GM19324 (cell line): ENCODE measurements around the gene UNC45B.
A peak's percentile ranks its signal among the peaks of the same experiment; 100 is the strongest.
"Not testable (repeated sequence)": the region's sequence is repeated elsewhere in the genome, so short reads cannot be mapped to it uniquely, and the experiment has no call there.

Experiments
- ATAC-seq: cut with Tn5 transposase; IDR thresholded peaks from one replicate; pipeline ENCODE4 v1.9.1; 2021; ENCODE audit warnings: mild to moderate bottlenecking, moderate library complexity; ENCODE audit not compliant: unreplicated experiment, low FRiP score

Gene UNC45B, protein sequence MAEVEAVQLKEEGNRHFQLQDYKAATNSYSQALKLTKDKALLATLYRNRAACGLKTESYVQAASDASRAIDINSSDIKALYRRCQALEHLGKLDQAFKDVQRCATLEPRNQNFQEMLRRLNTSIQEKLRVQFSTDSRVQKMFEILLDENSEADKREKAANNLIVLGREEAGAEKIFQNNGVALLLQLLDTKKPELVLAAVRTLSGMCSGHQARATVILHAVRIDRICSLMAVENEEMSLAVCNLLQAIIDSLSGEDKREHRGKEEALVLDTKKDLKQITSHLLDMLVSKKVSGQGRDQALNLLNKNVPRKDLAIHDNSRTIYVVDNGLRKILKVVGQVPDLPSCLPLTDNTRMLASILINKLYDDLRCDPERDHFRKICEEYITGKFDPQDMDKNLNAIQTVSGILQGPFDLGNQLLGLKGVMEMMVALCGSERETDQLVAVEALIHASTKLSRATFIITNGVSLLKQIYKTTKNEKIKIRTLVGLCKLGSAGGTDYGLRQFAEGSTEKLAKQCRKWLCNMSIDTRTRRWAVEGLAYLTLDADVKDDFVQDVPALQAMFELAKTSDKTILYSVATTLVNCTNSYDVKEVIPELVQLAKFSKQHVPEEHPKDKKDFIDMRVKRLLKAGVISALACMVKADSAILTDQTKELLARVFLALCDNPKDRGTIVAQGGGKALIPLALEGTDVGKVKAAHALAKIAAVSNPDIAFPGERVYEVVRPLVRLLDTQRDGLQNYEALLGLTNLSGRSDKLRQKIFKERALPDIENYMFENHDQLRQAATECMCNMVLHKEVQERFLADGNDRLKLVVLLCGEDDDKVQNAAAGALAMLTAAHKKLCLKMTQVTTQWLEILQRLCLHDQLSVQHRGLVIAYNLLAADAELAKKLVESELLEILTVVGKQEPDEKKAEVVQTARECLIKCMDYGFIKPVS

DNA sequence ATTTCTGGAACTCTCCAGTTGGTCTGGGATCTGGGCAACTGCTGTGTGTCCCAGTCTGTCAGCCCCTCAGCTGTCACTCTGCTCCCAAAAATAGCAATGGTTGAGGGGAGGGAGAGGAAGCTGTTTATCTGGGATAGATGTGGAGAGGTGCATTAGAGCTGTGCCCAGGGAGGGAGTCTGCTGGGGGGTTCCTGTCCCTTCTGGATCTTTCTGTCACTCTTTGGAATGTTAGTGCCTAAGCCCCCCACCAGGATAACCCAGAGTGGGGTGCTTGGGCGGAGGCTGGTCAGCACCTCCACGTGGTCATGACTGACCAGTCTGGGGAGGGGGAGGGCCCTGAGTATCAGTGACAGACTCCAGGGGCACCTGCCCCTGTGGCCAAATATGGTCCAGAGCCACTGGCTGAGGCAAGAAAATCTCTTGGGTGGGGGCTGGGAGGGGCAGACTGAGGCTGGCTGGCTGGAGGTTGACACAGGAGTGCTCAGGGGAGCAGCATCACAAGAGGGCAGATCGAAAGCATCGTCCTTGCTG, at the start of gene UNC45B:
TSS of gene UNC45B (plus strand) at position 443 of the 531 bp plus-strand sequence. CDS start 447 bp downstream, outside the sequence.
- no peak for ATAC-seq

DNA sequence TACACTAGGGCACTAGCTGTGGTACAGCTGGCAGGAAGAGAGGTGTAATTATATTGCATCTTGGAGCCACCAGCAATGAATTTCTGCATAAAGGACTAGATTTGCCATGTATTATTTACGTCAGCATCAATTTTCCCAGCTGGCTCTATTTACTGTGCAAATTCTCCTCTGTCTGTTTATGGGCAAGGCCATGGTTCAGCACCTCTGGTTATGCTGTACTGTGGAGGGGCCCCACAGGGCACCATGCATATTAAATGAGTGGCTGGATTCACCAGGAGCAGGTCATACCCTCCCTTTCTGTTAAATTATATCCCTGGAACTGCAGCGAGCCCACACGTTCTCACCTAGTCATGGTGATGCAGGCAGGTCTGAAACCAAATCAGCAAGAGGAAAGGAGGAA, 47.7 kb upstream of the UNC45B start:
- ATAC-seq = no peak

DNA sequence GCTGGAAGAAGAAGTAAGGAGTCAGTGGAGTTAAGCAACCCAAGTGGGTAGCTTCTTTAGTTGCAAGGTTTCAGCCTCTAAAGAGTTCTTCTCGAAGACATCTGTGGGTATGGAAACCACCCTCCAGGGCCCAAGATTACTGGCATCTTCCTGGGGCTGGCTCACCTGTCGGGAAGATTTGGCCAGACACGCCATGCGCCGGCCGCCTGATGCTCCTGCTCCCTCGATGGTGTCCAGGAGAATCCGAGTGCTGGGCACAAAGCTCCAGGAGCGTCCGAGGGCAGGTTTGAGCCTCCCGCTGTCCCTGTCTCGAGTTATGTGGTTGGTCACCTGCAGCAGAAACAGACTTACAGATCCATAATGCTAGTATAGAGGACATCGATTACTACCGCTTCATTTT, 46.6 kb upstream of the UNC45B start:
- ATAC-seq = no peak

DNA sequence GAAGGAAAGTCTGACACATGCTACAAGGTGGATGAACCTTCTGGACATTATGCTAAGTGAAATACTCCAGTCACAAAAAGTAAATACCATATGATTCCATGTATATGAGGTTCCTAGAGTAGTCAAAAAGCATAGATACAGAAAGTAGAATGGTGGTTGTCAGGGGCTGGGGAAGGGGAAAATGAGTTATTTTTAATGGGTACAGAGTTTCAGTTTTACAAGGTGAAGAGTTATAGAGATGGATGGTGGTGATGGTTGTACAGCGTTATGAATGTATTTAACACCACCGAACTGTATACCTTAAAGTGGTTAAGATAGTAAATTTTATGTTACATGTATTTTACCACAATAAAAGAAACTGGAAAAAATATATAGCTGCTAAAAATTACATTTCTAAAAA, 45.9 kb upstream of the UNC45B start:
- ATAC-seq = no peak

DNA sequence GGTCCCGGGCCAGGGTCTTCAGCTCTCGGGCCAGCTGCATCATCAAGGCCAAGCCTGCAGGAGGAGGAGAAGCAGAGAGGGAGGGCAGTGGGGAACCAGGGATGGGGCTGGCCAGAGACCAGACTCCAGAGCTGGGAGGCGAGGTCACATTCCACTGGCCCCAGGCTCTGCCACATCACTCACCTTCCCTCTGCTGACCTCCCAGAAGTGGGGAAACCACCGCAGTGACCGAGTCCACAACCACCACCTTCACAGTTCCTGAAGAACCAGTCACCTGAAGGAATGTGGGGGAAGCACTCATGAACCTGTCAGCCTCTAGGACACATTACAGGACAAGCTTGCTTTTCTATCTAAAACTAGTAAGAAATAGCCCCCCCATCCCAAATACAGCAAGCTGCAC, 44.3 kb upstream of the UNC45B start:
- ATAC-seq = no peak

DNA sequence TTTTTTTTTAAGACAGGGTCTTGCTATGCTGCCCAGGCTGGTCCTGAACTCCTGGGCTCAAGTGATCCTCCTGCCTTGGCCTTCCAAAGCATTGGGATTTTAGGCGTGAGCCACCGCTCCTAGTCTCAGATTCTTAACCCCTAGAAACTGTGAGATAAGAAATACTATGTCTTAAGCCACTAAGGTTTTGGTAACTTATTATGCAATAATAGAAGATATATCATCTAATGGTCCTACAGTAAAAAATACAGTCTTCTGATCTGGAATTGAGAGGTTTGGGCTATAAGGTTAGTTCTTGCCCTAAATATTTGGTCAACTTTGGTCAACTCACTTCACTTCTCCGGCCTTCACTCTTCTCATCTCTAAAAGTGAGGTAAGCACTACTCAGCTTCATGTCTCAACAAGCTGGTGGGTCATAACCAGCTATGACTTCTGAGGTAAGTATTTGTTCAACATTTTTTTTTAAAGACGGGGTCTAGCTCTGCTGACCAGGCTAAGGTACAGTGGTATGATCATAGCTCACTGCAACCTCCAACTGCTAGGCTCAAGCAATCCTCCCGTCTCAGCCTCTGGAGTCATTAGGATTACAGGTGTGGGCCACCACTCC, 42.7 kb upstream of the UNC45B start:
- no peak for ATAC-seq

DNA sequence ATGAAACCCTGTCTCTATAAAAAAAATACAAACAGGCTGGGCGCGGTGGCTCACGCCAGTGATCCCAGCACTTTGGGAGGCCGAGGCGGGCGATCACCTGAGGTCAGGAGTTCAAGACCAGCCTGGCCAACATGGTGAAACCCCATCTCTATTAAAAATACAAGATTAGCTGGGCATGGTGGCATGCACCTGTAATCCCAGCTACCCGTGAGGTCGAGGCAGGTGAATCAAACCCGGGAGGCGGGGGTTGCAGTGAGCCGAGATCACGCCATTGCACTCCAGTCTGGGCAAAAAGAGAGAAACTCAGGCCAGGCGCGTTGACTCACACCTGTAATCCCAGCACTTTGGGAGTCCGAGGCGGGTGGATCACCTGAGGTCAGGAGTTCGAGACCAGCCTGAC, 36.8 kb upstream of the UNC45B start:
- ATAC-seq = not testable (repeated sequence)

DNA sequence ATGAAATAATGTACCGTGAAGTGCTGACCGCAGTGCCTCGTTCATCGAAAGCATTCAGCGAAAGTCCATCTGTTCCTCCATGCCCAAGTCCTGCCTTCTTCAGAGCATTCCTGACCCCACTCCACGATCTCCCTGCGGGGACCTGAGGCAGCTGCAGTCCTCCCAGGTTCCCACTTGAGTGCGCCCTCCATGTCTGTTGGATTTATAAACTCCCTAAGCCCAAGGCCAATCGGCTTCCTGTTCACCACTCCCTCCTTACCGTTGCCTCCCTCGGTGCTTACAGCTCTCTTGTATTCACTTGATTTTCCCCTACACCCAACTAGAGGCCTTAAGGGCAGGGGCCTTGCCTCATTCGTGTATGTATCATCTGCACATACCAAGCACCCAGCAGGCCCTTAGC, 30.8 kb upstream of the UNC45B start:
- ATAC-seq = no peak

DNA sequence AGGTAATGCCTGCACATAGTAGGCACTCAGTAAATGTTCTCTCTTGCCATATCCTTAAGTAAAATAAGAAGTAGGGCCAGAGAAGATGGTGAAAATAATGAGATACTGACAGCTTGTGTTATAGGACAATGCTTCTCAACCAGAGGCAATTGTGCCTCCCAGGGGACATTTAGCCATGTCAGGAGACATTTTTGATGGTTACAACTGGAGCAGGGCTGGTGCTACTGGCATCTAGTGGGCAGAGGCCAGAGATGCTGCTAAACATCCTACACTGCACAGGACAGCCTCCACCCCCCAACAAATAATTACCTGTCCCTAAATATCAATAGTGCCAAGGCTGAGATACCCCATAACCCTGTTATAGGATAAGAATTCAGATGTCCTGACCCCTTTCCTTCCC, 29.6 kb upstream of the UNC45B start:
- ATAC-seq = no peak

DNA sequence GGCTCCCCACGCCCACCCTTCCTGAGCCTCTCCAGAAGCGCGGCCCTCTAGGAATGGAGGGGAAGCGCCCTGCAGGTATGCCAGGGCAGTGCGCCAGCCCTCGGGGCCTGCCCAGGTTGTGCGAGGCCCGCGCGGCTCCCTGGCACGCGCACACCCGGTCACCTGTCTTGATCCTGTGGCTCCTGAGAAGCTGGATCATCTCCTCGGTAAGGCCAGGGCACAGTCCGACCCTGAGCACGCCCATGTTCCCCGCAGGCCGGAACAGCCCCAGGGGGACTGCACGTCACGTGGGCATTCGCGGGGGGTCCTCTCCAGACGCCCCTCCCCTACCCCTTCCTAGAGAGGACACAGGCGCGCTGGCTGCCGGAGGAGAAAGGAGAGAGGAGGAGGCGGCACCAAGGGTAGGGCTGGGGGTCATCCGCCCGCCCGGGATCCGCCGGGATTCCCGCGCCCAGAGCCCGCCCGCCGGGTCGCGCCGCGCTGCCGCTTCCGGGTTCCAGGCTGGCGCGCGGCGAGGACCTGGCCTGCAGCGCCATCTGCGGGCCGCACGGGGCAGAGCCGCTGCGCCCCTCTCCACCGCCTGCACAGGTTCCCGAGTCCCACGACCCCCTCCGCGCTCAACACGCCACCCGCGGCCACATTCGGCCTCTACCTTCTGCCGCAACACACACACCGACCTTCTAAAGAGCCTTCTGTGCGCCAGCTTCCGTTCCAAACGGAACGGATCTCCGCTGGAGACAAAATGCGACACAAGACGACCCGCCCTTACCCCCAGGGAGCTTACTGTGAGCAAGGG, 28.0 kb upstream of the UNC45B start, which contains the start of gene RAD51D:
TSS of gene RAD51D (minus strand) at position 491 of the 796 bp plus-strand sequence. CDS start at position 244, 247 bp downstream.
- peak; percentile 86 for ATAC-seq

DNA sequence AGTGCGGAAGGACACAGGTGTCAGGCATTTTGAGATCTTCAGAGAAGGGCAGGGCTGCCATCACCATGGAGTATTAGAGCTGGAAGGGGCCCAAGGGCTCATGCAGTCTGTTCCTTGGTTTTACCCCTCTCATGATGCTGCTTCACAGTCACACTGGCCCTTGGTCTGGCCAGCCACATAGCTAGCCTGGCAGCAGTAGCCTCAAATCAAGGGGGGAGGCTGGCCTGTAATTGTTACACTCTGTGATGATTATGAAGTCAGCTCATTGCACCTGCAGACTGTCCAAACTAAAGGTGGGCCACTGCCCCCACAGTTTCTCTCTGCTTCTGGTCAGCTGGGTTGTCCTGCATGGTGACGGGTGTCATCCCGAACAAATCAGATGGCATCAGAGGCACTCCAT, 26.3 kb upstream of the UNC45B start, which contains the start of gene FNDC8:
TSS of gene FNDC8 (plus strand) at position 301 of the 400 bp plus-strand sequence. CDS start at position 380, 79 bp downstream.
- no peak for ATAC-seq

DNA sequence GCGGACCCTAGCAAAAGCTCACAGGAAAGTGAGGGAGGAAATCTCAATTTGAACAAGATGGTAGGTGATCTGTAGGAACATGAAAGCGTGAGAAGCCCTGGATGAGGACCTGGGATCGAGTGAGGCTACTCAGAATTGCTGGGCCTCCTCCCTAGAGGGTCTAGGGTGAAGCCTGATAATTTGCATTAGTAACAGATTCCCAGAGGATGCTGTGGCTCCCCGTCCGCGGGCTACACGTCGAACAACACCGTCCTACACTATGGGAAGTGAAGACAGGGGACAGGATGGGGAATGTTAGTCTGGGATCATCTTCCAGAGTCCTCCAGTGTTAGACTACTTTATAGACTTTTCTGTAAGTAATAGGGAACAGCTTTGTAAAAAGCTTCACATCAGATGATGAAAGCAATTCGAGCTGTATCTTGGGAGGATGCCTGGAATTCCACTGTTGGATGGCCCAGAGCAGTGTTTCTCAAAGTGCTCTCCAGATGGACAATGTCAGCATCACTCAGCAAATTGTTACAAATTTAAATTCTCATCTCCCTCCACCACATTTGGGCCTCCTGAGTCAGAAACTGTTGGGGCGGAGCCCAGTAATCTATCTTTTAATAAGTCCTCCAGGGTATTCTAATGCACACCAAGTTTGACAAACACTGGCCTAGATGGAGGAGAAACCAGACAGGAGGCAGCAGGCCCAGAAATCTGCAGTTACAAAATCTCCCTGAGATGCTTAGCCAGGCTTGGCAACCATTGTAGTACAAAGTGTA, 19.7 kb upstream of the UNC45B start:
- no peak for ATAC-seq

DNA sequence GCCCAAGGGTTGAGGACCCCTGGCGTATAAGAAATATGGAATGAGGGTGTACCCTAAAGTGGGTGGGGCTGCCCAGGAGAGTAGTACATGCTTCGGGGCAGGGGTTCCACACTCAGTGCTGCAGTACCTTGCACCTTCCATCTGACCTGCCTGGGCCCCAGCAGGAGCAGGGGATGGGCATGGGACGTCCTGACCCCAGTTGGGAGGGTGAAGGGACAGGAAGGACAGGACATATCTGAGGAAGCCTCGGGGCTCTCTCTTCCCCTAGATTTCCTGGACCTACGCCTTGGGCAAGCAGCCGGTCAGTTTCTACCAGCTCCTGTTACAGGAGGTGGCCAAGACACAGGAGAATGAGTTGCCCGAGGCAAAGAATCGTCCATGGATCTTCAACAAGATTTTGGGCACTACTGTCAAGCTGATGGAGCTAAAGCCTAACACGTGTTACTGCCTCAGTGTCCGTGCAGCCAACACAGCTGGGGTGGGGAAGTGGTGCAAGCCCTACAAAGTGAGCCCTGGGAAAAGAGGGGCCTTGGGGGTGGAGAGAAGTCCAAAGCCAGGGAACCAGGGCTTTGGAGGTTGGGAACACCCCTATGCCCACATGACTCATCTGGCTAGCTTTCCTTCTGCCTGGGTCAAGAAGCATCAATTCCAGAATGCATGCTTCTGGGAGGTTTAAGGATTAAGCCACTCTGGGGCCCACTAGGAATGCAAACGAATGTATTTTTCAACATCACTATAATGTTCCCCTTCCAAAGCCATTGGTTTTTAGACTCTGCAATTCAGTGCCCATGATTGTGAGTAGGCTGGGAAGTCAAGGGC, 18.3 kb upstream of the UNC45B start:
- no peak for ATAC-seq

DNA sequence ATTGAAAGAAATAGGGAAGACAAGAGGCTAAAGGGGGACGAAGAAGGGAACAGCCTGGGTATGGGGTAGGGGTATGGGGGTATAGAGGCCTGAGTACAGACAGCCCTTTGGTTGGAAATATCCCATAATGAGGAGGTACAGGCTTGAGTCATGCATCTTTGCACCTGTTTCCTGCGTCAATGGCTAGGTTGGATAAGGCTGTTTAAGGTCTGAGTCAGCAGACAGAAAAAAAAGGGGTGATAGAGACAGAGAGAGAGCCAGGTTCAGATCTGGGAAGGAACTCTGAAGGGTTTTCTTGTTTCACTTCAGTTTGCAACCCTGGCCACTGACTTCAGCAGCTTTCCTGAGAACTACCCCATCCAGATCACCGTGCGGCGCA, 17.7 kb upstream of the UNC45B start:
- ATAC-seq = no peak

DNA sequence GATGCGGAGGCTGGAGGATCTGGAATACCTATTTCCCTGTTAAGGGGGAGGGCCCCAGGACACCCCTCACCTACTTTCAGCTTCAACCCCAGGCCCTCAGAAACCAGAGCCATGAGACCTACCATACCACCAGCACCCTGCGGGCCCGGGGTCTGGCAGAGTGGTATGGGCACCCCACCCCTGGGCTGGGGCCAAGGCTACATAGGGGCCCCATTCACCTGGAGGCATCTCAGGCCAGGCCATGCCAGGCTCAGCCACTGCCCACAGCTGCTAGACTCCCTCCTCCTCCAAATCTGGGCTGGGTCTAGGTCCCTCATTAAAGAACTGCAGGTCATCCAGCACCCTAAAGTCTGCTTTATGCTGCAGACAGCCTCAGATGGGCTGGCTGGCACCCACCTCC, 17.2 kb upstream of the UNC45B start:
- no peak for ATAC-seq

DNA sequence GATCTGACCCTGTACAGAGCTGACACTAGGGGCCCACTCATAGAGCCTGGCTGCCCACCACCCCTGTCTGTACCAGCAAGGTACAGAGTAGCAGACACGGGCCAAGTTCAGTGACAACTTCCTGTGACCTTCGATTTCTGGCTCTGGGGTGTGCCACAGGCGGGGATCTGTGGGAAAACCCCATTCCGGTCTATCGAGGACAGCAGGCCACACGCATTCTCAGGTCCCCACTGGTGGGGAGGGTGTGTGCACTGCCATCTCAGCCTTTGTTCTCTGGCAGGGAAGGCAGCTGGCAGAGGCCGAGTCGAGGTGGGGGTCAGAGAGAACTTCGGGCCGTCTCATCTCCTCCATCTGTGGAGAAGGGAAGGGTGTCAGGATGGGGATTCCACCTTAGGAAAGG, 15.5 kb upstream of the UNC45B start:
- no peak for ATAC-seq

DNA sequence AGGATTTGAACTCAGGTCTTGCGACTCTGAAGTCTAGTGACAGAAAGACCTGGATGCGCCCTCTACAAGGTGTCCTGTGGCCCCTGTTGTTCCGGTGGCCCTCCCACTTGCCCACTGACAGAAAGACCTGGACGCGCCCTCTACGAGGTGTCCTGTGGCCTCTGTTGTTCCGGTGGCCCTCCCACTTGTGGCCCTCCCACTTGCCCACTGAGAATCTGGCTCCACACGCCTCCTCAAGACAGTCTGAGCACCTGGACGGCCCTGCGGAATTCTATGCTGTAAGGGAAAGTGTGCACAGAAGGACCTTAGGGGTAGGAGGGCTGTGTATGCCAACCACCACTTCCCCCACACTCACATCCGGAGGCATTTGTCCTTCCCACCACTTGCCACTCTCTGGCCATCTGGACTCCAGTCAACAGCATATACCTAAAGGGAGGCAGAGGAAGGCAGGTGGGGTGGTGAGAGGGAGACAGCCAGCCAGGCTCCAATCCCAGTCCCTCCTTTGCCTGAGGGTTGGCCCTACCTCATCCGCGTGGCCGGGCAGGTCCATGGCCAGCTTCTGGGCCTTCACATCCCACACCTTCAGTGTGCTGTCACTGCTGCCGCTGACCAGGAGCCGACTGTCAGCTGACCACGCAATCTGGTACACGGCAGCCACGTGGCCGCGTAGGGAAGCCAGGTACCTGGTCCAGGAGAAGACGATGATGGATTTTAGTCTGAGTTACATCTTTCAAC, 14.6 kb upstream of the UNC45B start:
- ATAC-seq = no peak

DNA sequence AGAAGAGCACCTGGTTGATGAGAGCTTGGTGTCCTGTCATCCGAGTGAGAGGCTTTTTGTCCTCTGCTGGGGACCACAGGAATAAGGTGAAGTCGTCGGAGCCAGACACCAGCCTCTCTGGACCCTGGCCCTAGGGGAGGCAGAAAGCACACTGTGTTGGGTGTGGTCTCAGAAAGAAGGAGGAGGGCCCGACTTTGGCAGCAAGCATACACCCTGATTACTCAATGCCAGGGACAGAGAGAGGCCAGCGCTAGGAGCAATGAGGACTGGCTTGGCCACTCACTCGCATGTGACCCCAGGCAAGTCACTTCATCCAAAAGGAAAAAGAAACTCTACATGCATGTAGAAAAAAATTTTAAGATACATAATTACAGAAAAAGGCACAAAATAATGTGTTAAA, 12.3 kb upstream of the UNC45B start:
- ATAC-seq = no peak
